Endothelial cell (in vitro differentiated cells): Measurements from ENCODE around the gene DUOXA2. TPM values are rescaled to one million over a fixed set of nuclear protein-coding genes. Genes with fewer than 3 reads are reported as not detected.

Experiments
- DNase-seq: peaks from one replicate; pipeline ENCODE4 v3.0.0; 2021; ENCODE audit warnings: low spot score
- H3K27ac Mint-ChIP-seq: one replicate; pipeline ENCODE4 v1.8.0; 2021; ENCODE audit warnings: mixed read lengths, inconsistent platforms; ENCODE audit not compliant: unreplicated experiment
- H3K27me3 Mint-ChIP-seq: one replicate; pipeline ENCODE4 v1.8.0; 2021; ENCODE audit warnings: mild to moderate bottlenecking, moderate library complexity, mixed read lengths, inconsistent platforms; ENCODE audit not compliant: unreplicated experiment
- H3K36me3 Mint-ChIP-seq: one replicate; pipeline ENCODE4 v1.8.0; 2021; ENCODE audit warnings: mild to moderate bottlenecking, low read depth, mixed read lengths, inconsistent platforms; ENCODE audit not compliant: unreplicated experiment
- H3K4me1 Mint-ChIP-seq: one replicate; pipeline ENCODE4 v1.8.0; 2021; ENCODE audit warnings: mild to moderate bottlenecking, mixed read lengths, inconsistent platforms; ENCODE audit not compliant: unreplicated experiment
- H3K4me3 Mint-ChIP-seq: one replicate; pipeline ENCODE4 v1.8.0; 2021; ENCODE audit warnings: mild to moderate bottlenecking, mixed read lengths, inconsistent platforms; ENCODE audit not compliant: unreplicated experiment
- H3K9me3 Mint-ChIP-seq: one replicate; pipeline ENCODE4 v1.8.0; 2021; ENCODE audit warnings: mixed read lengths, inconsistent platforms; ENCODE audit not compliant: unreplicated experiment
- CTCF ChIP-seq: fragments of 200-600 bp; sonication (generic); IDR thresholded peaks from one replicate; pipeline ENCODE4 v1.5.0; 2021; ENCODE audit warnings: antibody characterized with exemption; ENCODE audit not compliant: unreplicated experiment
- total RNA-seq: library from RNA; stranded (reverse); fragmentation: NEBNext Ultra II Directional; extraction: Animal tissue kit (Norgen Biotek cat#: 25700); gene quantifications from one replicate; pipeline ENCODE4 v1.2.1, GENCODE V29; 2021; ENCODE audit not compliant: unreplicated experiment

DUOXA2 gene
- total RNA-seq, 1 donor from 2014 or later, result not detected

- H3K4me1 Mint-ChIP-seq, result peaks cover 3% of the 10 kb centered on the region
These were observed 26.6 kb downstream of the DUOXA2 start for GRCh38 chr15:45140557-45141250.

GRCh38 chr15:45141386-45141785, 27.3 kb downstream of the DUOXA2 start:
- no peaks in the 10 kb centered on the region for H3K36me3 Mint-ChIP-seq
- no peaks in the 10 kb centered on the region for H3K9me3 Mint-ChIP-seq
- TF ChIP-seq CTCF, result no peak
- no peak overlapping the region for H3K27ac Mint-ChIP-seq
- H3K4me1 Mint-ChIP-seq, result peaks cover 3% of the 10 kb centered on the region
- no peak overlapping the region for H3K4me3 Mint-ChIP-seq
- DNase-seq, result no peak
- H3K27me3 Mint-ChIP-seq, result peaks cover 10% of the 10 kb centered on the region

More at GRCh38 chr15:45140557-45141250, 26.6 kb downstream of the DUOXA2 start:
- no peaks in the 10 kb centered on the region for H3K9me3 Mint-ChIP-seq
- DNase-seq, result no peak
- H3K4me3 Mint-ChIP-seq, result no peak overlapping the region
- H3K36me3 Mint-ChIP-seq, result no peaks in the 10 kb centered on the region
- H3K27me3 Mint-ChIP-seq, result peaks cover 8% of the 10 kb centered on the region
- no peak for TF ChIP-seq CTCF
- H3K27ac Mint-ChIP-seq, result no peak overlapping the region

- Mint-ChIP-seq H3K27ac (no peak overlapping the region), H3K4me1 (peaks cover 3% of the 10 kb centered on the region), H3K36me3 (no peaks in the 10 kb centered on the region), H3K9me3 (no peaks in the 10 kb centered on the region), H3K4me3 (no peak overlapping the region), H3K27me3 (peaks cover 5% of the 10 kb centered on the region)
- TF ChIP-seq CTCF, result no peak
- no peak for DNase-seq
These were observed 28.9 kb downstream of the DUOXA2 start for GRCh38 chr15:45143056-45143455.

GRCh38 chr15:45143946-45144345, 29.8 kb downstream of the DUOXA2 start:
- DNase-seq, result no peak
- H3K27ac Mint-ChIP-seq, result no peak overlapping the region
- no peaks in the 10 kb centered on the region for H3K36me3 Mint-ChIP-seq
- peaks cover 3% of the 10 kb centered on the region for H3K4me1 Mint-ChIP-seq
- H3K27me3 Mint-ChIP-seq, result peaks cover 5% of the 10 kb centered on the region
- no peak overlapping the region for H3K4me3 Mint-ChIP-seq
- H3K9me3 Mint-ChIP-seq, result no peaks in the 10 kb centered on the region
- no peak for TF ChIP-seq CTCF

GRCh38 chr15:45144775-45145174, 30.6 kb downstream of the DUOXA2 start:
- H3K4me3 Mint-ChIP-seq, result no peak overlapping the region
- H3K4me1 Mint-ChIP-seq, result peaks cover 3% of the 10 kb centered on the region
- no peak for DNase-seq
- H3K36me3 Mint-ChIP-seq, result no peaks in the 10 kb centered on the region
- H3K9me3 Mint-ChIP-seq, result no peaks in the 10 kb centered on the region
- H3K27me3 Mint-ChIP-seq, result peaks cover 5% of the 10 kb centered on the region
- TF ChIP-seq CTCF, result no peak
- H3K27ac Mint-ChIP-seq, result no peak overlapping the region
